Measurements from ENCODE around the gene RNF31.

The RNF31 gene

DNA sequence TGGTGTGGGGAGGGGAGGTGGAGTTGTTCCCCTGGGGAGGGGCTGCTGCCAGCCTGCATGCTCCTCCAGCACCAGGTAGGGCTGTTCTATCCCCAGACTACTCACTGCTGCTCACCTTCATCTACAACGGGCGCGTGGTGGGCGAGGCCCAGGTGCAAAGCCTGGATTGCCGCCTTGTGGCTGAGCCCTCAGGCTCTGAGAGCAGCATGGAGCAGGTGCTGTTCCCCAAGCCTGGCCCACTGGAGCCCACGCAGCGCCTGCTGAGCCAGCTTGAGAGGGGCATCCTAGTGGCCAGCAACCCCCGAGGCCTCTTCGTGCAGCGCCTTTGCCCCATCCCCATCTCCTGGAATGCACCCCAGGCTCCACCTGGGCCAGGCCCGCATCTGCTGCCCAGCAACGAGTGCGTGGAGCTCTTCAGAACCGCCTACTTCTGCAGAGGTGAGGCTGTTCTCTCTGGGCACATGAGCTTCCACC is 17.3 kb downstream of the RNF31 start:
- H3K4me3 ChIP-seq (ENCODE audit: low read depth, low read length), result no peak overlapping the region
- TF ChIP-seq, protein P1, sequence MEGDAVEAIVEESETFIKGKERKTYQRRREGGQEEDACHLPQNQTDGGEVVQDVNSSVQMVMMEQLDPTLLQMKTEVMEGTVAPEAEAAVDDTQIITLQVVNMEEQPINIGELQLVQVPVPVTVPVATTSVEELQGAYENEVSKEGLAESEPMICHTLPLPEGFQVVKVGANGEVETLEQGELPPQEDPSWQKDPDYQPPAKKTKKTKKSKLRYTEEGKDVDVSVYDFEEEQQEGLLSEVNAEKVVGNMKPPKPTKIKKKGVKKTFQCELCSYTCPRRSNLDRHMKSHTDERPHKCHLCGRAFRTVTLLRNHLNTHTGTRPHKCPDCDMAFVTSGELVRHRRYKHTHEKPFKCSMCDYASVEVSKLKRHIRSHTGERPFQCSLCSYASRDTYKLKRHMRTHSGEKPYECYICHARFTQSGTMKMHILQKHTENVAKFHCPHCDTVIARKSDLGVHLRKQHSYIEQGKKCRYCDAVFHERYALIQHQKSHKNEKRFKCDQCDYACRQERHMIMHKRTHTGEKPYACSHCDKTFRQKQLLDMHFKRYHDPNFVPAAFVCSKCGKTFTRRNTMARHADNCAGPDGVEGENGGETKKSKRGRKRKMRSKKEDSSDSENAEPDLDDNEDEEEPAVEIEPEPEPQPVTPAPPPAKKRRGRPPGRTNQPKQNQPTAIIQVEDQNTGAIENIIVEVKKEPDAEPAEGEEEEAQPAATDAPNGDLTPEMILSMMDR (IDR thresholded peaks at IDR 0.05; ENCODE audit: low read depth, low read length), result no peak

DNA sequence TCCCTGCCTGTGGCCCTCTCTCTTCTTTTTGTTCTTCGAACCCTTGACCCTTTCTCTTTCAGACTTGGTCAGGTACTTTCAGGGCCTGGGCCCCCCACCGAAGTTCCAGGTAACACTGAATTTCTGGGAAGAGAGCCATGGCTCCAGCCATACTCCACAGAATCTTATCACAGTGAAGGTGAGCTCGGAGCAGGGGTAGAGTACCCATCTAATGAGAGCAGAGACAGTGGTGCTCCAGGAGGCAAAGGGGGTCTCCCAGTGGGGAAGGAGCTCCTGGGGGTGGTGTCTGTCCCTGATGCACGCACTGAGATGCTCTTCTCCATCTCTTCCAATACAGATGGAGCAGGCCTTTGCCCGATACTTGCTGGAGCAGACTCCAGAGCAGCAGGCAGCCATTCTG is 18.5 kb downstream of the RNF31 start:
- no peak overlapping the region for H3K4me3 ChIP-seq (ENCODE audit: low read depth, low read length)
- TF ChIP-seq, protein P1 (IDR thresholded peaks at IDR 0.05; ENCODE audit: low read depth, low read length), result no peak

DNA sequence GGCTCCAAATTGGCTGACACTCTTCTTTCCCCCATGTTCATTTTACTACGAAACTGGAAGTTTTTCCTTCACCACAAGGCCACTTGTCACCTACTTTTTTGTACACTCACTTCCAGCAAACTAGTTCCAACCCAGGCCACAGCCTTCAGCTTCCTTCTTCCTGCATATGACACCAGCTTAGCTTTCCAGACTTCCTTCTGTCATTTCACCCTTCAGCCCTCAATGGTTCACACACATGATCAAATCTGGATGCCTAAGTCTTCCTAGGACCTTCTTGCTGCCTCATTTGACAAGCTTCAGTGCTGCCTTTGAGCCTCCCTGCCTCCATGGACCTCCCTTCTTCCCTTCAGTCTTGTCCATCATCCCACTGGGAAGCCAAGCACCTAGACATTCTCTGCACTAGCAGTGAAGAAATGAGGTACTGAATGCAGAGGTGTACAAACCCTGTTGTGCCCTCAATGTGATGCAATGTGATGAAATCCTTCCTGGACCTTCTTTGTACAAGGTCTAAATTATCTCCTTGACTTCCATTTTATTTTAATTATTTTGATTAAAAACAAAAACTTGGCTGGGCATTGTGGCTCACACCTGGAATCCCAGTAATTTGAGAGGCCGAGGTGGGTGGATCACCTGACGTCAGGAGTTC is 20.3 kb downstream of the RNF31 start:
- no peak overlapping the region for H3K4me3 ChIP-seq (ENCODE audit: low read depth, low read length)
- TF ChIP-seq, protein P1 (IDR thresholded peaks at IDR 0.05; ENCODE audit: low read depth, low read length), result no peak

DNA sequence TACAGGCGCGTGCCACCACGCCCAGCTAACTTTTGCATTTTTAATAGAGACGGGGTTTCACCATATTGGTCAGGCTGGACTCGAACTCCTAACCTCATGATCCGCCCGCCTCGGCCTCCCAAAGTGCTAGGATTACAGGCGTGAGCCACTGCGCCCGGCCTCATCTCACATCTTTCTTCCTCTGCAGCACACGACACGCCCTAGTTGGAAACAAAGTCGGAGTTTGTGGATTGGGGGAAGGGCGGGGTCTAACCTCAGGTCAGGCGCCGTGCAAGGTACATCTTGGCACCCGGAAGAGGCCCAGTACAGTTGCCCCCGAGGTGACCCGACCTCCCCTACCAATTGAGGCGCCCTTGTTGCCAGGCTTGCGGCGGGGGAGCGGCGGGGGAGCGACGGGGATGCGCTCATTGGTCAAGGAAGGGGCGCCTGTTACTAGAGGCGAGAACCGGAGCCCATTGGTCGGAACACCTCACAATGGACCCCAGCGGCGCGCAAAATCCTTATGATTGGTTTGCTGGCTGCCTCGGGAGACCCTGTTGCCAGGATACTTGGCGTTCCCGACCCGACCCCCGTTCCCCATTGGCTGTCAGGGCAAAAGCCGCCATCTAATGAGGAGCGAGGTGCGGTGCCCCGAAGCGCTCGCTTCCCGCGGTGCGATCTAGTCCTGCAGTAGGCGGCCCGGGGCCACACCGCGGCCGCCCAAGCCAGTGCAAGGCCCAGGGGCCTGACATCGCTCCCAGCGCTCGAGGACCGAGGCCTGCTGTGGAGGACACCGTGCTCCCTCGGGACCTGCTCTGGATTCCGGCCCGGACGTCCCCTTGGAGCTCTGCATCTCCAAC is 24.3 kb downstream of the RNF31 start, which contains the start of gene REC8:
REC8 (plus strand) TSS at position 659 of the 839 bp plus-strand sequence. CDS start 473 bp downstream, outside the sequence.
- H3K4me3 ChIP-seq (ENCODE audit: low read depth, low read length), result no peak within 1 kb of the TSS
- TF ChIP-seq, protein P1 (IDR thresholded peaks at IDR 0.05; ENCODE audit: low read depth, low read length), result no peak

GRCh38 chr14:24172261-24172860 is 25.1 kb downstream of the RNF31 start:
- TF ChIP-seq, protein P1 (IDR thresholded peaks at IDR 0.05; ENCODE audit: low read depth, low read length), result no peak
- no peak overlapping the region for H3K4me3 ChIP-seq (ENCODE audit: low read depth, low read length)

DNA sequence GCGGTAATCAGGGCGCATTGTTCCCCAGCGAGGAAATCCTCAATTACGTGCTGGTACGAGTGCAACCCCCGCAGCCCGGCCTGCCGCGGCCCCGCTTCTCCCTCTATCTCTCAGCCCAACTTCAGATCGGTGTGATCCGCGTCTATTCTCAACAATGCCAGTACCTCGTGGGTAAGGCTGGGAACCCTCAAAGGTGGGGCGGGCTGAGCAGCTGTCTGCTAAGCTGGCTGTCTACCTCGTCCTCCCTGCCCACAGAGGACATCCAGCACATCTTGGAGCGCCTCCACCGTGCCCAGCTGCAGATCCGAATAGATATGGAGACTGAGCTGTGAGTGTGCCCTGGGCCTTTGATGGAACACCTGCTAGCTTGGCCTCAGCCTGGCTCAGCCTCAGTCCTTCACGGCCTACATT is 25.6 kb downstream of the RNF31 start:
- H3K4me3 ChIP-seq (ENCODE audit: low read depth, low read length), result no peak overlapping the region
- TF ChIP-seq, protein P1 (IDR thresholded peaks at IDR 0.05; ENCODE audit: low read depth, low read length), result no peak
